ENCODE measurements around the gene EREG. TPM values are rescaled to one million over a fixed set of nuclear protein-coding genes. Genes with fewer than 3 reads are reported as not detected.

EREG gene
- polyA plus RNA-seq = 10 to 100 TPM in 1 of 4 donors, under 1 TPM in 2, not detected in 1; 0.22 to 15.4 (median 0.75) TPM
- long read RNA-seq, donor 1, full-length matches to known transcripts = 3 of 3 reads
- long read RNA-seq, donor 1, partial matches to known transcripts = 0 of 3 reads
- long read RNA-seq, donor 1, other reads (novel, unspliced or antisense) = 0 of 3 reads
- long read RNA-seq, donor 2 = 0 reads
- long read RNA-seq, donor 3 = 0 reads
- long read RNA-seq, donor 4 = 0 reads
- long read RNA-seq, donor 5 = 0 reads
- long read RNA-seq, donor 6 = 0 reads
- long read RNA-seq, donor 7 = 0 reads
- long read RNA-seq, donor 8 = 0 reads
- long read RNA-seq, donor 9, full-length matches to known transcripts = 1 of 1 reads
- long read RNA-seq, donor 9, partial matches to known transcripts = 0 of 1 reads
- long read RNA-seq, donor 9, other reads (novel, unspliced or antisense) = 0 of 1 reads
- long read RNA-seq, donor 10 = 0 reads

GRCh38 chr4:74364652-74365491, at the start of gene EREG:
EREG (plus strand) TSS chr4:74365145; CDS start chr4:74365309, 164 bp downstream.
- Histone ChIP-seq H3K4me1 (ENCODE audit: control insufficient read depth in 3 of 3, insufficient read depth in 2 of 3, low read depth in 1 of 3, low read length in 2 of 3) (peaks cover 0 to 10% (median 0%) of the 10 kb centered on the region in 3 donors), H3K27me3 (ENCODE audit: control insufficient read depth in 3 of 3, insufficient read depth in 3 of 3, low read length in 3 of 3) (peaks cover 2 to 7% (median 5%) of the 10 kb centered on the region in 3 donors), H3K9me3 (ENCODE audit: control insufficient read depth in 2 of 2, insufficient read depth in 1 of 2, low read depth in 1 of 2, low read length in 1 of 2) (no peaks in the 10 kb centered on the region), H3K36me3 (ENCODE audit: control insufficient read depth in 3 of 3, insufficient read depth in 2 of 3, low read depth in 1 of 3, low read length in 3 of 3) (no peaks in the 10 kb centered on the region), H3K27ac (ENCODE audit: low read depth in 1 of 3, low read length in 2 of 3) (peak within 1 kb of the TSS in 1 of 3 donors; percentile 86), H3K4me3 (ENCODE audit: low read depth in 1 of 3, low read length in 3 of 3) (peak within 1 kb of the TSS; percentile 40 to 74 (median 44))
- FAIRE-seq (no peak), DNase-seq (peak; percentile 52 to 85)
- WGBS, 3 donors = 5 to 15% (median 13%) methylated on average over 37 to 40 of the region's 40 CpGs

- H3K4me1 ChIP-seq (ENCODE audit: control insufficient read depth in 3 of 3, insufficient read depth in 2 of 3, low read depth in 1 of 3, low read length in 2 of 3) = no peaks in the 10 kb centered on the region
- H3K36me3 ChIP-seq (ENCODE audit: control insufficient read depth in 3 of 3, insufficient read depth in 2 of 3, low read depth in 1 of 3, low read length in 3 of 3) = no peaks in the 10 kb centered on the region
- DNase-seq = no peak
- H3K9me3 ChIP-seq (ENCODE audit: control insufficient read depth in 2 of 2, insufficient read depth in 1 of 2, low read depth in 1 of 2, low read length in 1 of 2) = no peaks in the 10 kb centered on the region
- no peaks in the 10 kb centered on the region for H3K27me3 ChIP-seq (ENCODE audit: control insufficient read depth in 3 of 3, insufficient read depth in 3 of 3, low read length in 3 of 3)
- FAIRE-seq = no peak
- H3K27ac ChIP-seq (ENCODE audit: low read depth in 1 of 3, low read length in 2 of 3) = no peak overlapping the region
- no peak overlapping the region for H3K4me3 ChIP-seq (ENCODE audit: low read depth in 1 of 3, low read length in 3 of 3)
- WGBS, 3 donors = 85 to 92% (median 91%) methylated on average over 5 of the region's 5 CpGs
Measured at GRCh38 chr4:74315376-74315775, 49.6 kb upstream of the EREG start.

- Histone ChIP-seq H3K27me3 (ENCODE audit: control insufficient read depth in 3 of 3, insufficient read depth in 3 of 3, low read length in 3 of 3) (no peaks in the 10 kb centered on the region), H3K4me3 (ENCODE audit: low read depth in 1 of 3, low read length in 3 of 3) (no peak overlapping the region), H3K36me3 (ENCODE audit: control insufficient read depth in 3 of 3, insufficient read depth in 2 of 3, low read depth in 1 of 3, low read length in 3 of 3) (no peaks in the 10 kb centered on the region), H3K4me1 (ENCODE audit: control insufficient read depth in 3 of 3, insufficient read depth in 2 of 3, low read depth in 1 of 3, low read length in 2 of 3) (peaks cover 0 to 4% (median 4%) of the 10 kb centered on the region in 3 donors), H3K27ac (ENCODE audit: low read depth in 1 of 3, low read length in 2 of 3) (no peak overlapping the region), H3K9me3 (ENCODE audit: control insufficient read depth in 2 of 2, insufficient read depth in 1 of 2, low read depth in 1 of 2, low read length in 1 of 2) (no peaks in the 10 kb centered on the region)
- no peak for DNase-seq
- no peak for FAIRE-seq
- WGBS, 3 donors = 53 to 57% (median 53%) methylated on average over 2 of the region's 2 CpGs
Measured at GRCh38 chr4:74316397-74316796, 48.5 kb upstream of the EREG start.

- no peak for DNase-seq
- Histone ChIP-seq H3K27ac (ENCODE audit: low read depth in 1 of 3, low read length in 2 of 3) (no peak overlapping the region), H3K9me3 (ENCODE audit: control insufficient read depth in 2 of 2, insufficient read depth in 1 of 2, low read depth in 1 of 2, low read length in 1 of 2) (no peaks in the 10 kb centered on the region), H3K36me3 (ENCODE audit: control insufficient read depth in 3 of 3, insufficient read depth in 2 of 3, low read depth in 1 of 3, low read length in 3 of 3) (no peaks in the 10 kb centered on the region), H3K27me3 (ENCODE audit: control insufficient read depth in 3 of 3, insufficient read depth in 3 of 3, low read length in 3 of 3) (no peaks in the 10 kb centered on the region), H3K4me3 (ENCODE audit: low read depth in 1 of 3, low read length in 3 of 3) (no peak overlapping the region), H3K4me1 (ENCODE audit: control insufficient read depth in 3 of 3, insufficient read depth in 2 of 3, low read depth in 1 of 3, low read length in 2 of 3) (peaks cover 0 to 4% (median 4%) of the 10 kb centered on the region in 3 donors)
- no peak for FAIRE-seq
- 73 to 87% (median 75%) methylated on average over 3 of the region's 3 CpGs for WGBS, 3 donors
Measured at GRCh38 chr4:74317616-74318246, 47.2 kb upstream of the EREG start.

GRCh38 chr4:74318276-74318675, 46.7 kb upstream of the EREG start:
- DNase-seq (no peak), FAIRE-seq (no peak)
- Histone ChIP-seq H3K36me3 (ENCODE audit: control insufficient read depth in 3 of 3, insufficient read depth in 2 of 3, low read depth in 1 of 3, low read length in 3 of 3) (no peaks in the 10 kb centered on the region), H3K4me1 (ENCODE audit: control insufficient read depth in 3 of 3, insufficient read depth in 2 of 3, low read depth in 1 of 3, low read length in 2 of 3) (peaks cover 0 to 4% (median 4%) of the 10 kb centered on the region in 3 donors), H3K27me3 (ENCODE audit: control insufficient read depth in 3 of 3, insufficient read depth in 3 of 3, low read length in 3 of 3) (no peaks in the 10 kb centered on the region), H3K9me3 (ENCODE audit: control insufficient read depth in 2 of 2, insufficient read depth in 1 of 2, low read depth in 1 of 2, low read length in 1 of 2) (no peaks in the 10 kb centered on the region), H3K27ac (ENCODE audit: low read depth in 1 of 3, low read length in 2 of 3) (no peak overlapping the region), H3K4me3 (ENCODE audit: low read depth in 1 of 3, low read length in 3 of 3) (no peak overlapping the region)
- 70 to 84% (median 77%) methylated on average over 2 of the region's 2 CpGs for WGBS, 3 donors

GRCh38 chr4:74319470-74319869, 45.5 kb upstream of the EREG start:
- no peak for DNase-seq
- 75 to 85% (median 84%) methylated on average over 6 of the region's 6 CpGs for WGBS, 3 donors
- no peak overlapping the region for H3K4me3 ChIP-seq (ENCODE audit: low read depth in 1 of 3, low read length in 3 of 3)
- H3K36me3 ChIP-seq (ENCODE audit: control insufficient read depth in 3 of 3, insufficient read depth in 2 of 3, low read depth in 1 of 3, low read length in 3 of 3) = no peaks in the 10 kb centered on the region
- peaks cover 0 to 4% (median 4%) of the 10 kb centered on the region in 3 donors for H3K4me1 ChIP-seq (ENCODE audit: control insufficient read depth in 3 of 3, insufficient read depth in 2 of 3, low read depth in 1 of 3, low read length in 2 of 3)
- no peak for FAIRE-seq
- H3K9me3 ChIP-seq (ENCODE audit: control insufficient read depth in 2 of 2, insufficient read depth in 1 of 2, low read depth in 1 of 2, low read length in 1 of 2) = no peaks in the 10 kb centered on the region
- H3K27me3 ChIP-seq (ENCODE audit: control insufficient read depth in 3 of 3, insufficient read depth in 3 of 3, low read length in 3 of 3) = no peaks in the 10 kb centered on the region
- H3K27ac ChIP-seq (ENCODE audit: low read depth in 1 of 3, low read length in 2 of 3) = no peak overlapping the region

GRCh38 chr4:74320559-74321118, 44.3 kb upstream of the EREG start:
- FAIRE-seq (no peak), DNase-seq (peak; percentile 80 to 82)
- 33 to 40% (median 40%) methylated on average over 4 of the region's 4 CpGs for WGBS, 3 donors
- no peaks in the 10 kb centered on the region for H3K9me3 ChIP-seq (ENCODE audit: control insufficient read depth in 2 of 2, insufficient read depth in 1 of 2, low read depth in 1 of 2, low read length in 1 of 2)
- H3K27me3 ChIP-seq (ENCODE audit: control insufficient read depth in 3 of 3, insufficient read depth in 3 of 3, low read length in 3 of 3) = no peaks in the 10 kb centered on the region
- H3K4me1 ChIP-seq (ENCODE audit: control insufficient read depth in 3 of 3, insufficient read depth in 2 of 3, low read depth in 1 of 3, low read length in 2 of 3) = peaks cover 0 to 4% (median 4%) of the 10 kb centered on the region in 3 donors
- no peaks in the 10 kb centered on the region for H3K36me3 ChIP-seq (ENCODE audit: control insufficient read depth in 3 of 3, insufficient read depth in 2 of 3, low read depth in 1 of 3, low read length in 3 of 3)
- H3K27ac ChIP-seq (ENCODE audit: low read depth in 1 of 3, low read length in 2 of 3) = no peak overlapping the region
- H3K4me3 ChIP-seq (ENCODE audit: low read depth in 1 of 3, low read length in 3 of 3) = no peak overlapping the region

- H3K4me3 ChIP-seq (ENCODE audit: low read depth in 1 of 3, low read length in 3 of 3) = no peak overlapping the region
- no peaks in the 10 kb centered on the region for H3K36me3 ChIP-seq (ENCODE audit: control insufficient read depth in 3 of 3, insufficient read depth in 2 of 3, low read depth in 1 of 3, low read length in 3 of 3)
- H3K27ac ChIP-seq (ENCODE audit: low read depth in 1 of 3, low read length in 2 of 3) = no peak overlapping the region
- no peak for FAIRE-seq
- H3K27me3 ChIP-seq (ENCODE audit: control insufficient read depth in 3 of 3, insufficient read depth in 3 of 3, low read length in 3 of 3) = no peaks in the 10 kb centered on the region
- 76 to 91% (median 76%) methylated on average over 3 of the region's 3 CpGs for WGBS, 3 donors
- H3K4me1 ChIP-seq (ENCODE audit: control insufficient read depth in 3 of 3, insufficient read depth in 2 of 3, low read depth in 1 of 3, low read length in 2 of 3) = peaks cover 0 to 4% (median 4%) of the 10 kb centered on the region in 3 donors
- no peaks in the 10 kb centered on the region for H3K9me3 ChIP-seq (ENCODE audit: control insufficient read depth in 2 of 2, insufficient read depth in 1 of 2, low read depth in 1 of 2, low read length in 1 of 2)
- DNase-seq = no peak
Measured at GRCh38 chr4:74322301-74322700, 42.6 kb upstream of the EREG start.
